NCI-H2107 treated with DMSO at 0.1 percent for 48 hours (cell line): ENCODE data around the gene KLHL5.
"Not testable (repeated sequence)": the region's sequence is repeated elsewhere in the genome, so short reads cannot be mapped to it uniquely, and the experiment has no call there.

Experiments
- DNase-seq: peaks from one replicate; lab custom pipeline; 2025; ENCODE audit not compliant: unreplicated experiment; lab: John Stamatoyannopoulos, UW

Gene KLHL5

GRCh38 chr4:39062094-39062769 lies at the start of gene KLHL5:
Gene KLHL5, plus strand, starts transcription at chr4:39062232. Its CDS starts 421 bp downstream, at chr4:39062653.
- DNase-seq, result no peak

GRCh38 chr4:39014028-39014427 lies 48.0 kb upstream of the KLHL5 start:
- DNase-seq, result no peak

- no peak for DNase-seq
Measured at GRCh38 chr4:39020130-39020529, 41.9 kb upstream of the KLHL5 start.

- no peak for DNase-seq
Measured at GRCh38 chr4:39021631-39022030, 40.4 kb upstream of the KLHL5 start.

- no peak for DNase-seq
Measured at GRCh38 chr4:39022241-39022640, 39.8 kb upstream of the KLHL5 start.

GRCh38 chr4:39023059-39023458 lies 39.0 kb upstream of the KLHL5 start:
- no peak for DNase-seq

GRCh38 chr4:39024311-39024865 lies 37.6 kb upstream of the KLHL5 start:
- DNase-seq, result no peak

GRCh38 chr4:39025552-39026085 lies 36.4 kb upstream of the KLHL5 start:
- DNase-seq, result no peak

GRCh38 chr4:39026096-39026495 lies 35.9 kb upstream of the KLHL5 start:
- no peak for DNase-seq

- no peak for DNase-seq
Measured at GRCh38 chr4:39029752-39030694, 32.0 kb upstream of the KLHL5 start.

- no peak for DNase-seq
Measured at GRCh38 chr4:39030725-39031124, 31.3 kb upstream of the KLHL5 start.

GRCh38 chr4:39031590-39032020 lies 30.4 kb upstream of the KLHL5 start:
- not testable (repeated sequence) for DNase-seq

- DNase-seq, result no peak
Measured at GRCh38 chr4:39032218-39033085, 29.6 kb upstream of the KLHL5 start, which contains the start of gene TMEM156. Gene TMEM156, minus strand, starts transcription at chr4:39032409. Its CDS starts 96 bp downstream, at chr4:39032313.

GRCh38 chr4:39036172-39036571 lies 25.9 kb upstream of the KLHL5 start:
- DNase-seq, result no peak

GRCh38 chr4:39037491-39037825 lies 24.6 kb upstream of the KLHL5 start:
- no peak for DNase-seq

GRCh38 chr4:39037941-39038340 lies 24.1 kb upstream of the KLHL5 start:
- DNase-seq, result no peak

- DNase-seq, result no peak
Measured at GRCh38 chr4:39039108-39039507, 22.9 kb upstream of the KLHL5 start.

- no peak for DNase-seq
Measured at GRCh38 chr4:39042366-39042765, 19.7 kb upstream of the KLHL5 start.

- no peak for DNase-seq
Measured at GRCh38 chr4:39043058-39043860, 18.8 kb upstream of the KLHL5 start.

- no peak for DNase-seq
Measured at GRCh38 chr4:39043861-39044363, 18.1 kb upstream of the KLHL5 start.
